GM18508 (cell line): ENCODE results near the gene SCFD2.
"Not testable (repeated sequence)": the region's sequence is repeated elsewhere in the genome, so short reads cannot be mapped to it uniquely, and the experiment has no call there.

Experiments used
- ATAC-seq: cut with Tn5 transposase; IDR thresholded peaks from one replicate; pipeline ENCODE4 v1.9.1; 2021; ENCODE audit warnings: moderate number of reproducible peaks; ENCODE audit not compliant: insufficient read depth, unreplicated experiment

SCFD2 gene

GRCh38 chr4:52846502-52846901 is 519.4 kb downstream of the SCFD2 start:
- ATAC-seq = no peak

GRCh38 chr4:52844596-52844995 is 521.3 kb downstream of the SCFD2 start:
- no peak for ATAC-seq

DNA sequence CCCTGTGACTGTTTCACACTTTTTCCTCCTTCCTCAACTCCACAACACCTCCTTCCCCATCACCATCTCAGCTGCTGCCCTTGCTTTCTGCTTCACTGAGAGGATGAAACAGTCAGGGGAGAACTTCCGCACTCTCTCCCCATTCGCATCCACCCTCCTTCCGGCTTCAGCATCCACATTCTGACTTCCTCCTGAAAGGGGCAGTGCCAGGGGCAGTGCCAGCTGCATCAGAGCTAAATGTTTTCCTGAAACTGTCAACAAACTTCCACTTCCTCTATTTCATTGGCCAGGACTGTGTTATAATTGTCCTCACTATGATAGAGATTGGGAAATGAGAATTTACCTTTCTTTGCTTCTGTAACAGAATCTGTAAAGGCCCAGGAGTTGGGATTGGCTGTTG is 521.9 kb downstream of the SCFD2 start:
- no peak for ATAC-seq

- no peak for ATAC-seq
These were observed 522.5 kb downstream of the SCFD2 start for GRCh38 chr4:52843351-52843750.

DNA sequence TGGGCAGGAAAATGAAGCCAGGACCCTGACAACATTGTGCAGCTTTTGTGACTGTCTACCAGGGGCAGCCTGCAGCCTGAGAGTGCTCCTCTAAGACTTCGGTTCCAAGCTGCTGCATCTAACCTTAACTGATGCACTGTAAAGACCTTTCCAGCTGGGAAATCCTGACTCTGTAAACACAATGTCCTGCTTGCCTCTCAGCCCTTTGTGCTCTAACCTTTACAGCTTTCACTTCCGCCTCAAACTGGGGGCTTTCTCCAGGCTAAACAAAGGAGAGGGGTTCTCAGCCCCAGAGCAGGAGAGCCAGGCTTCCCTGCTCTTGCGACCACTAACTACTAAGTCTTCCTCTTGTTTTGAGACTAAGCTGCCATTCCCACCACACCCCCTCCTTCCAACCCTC is 523.1 kb downstream of the SCFD2 start:
- ATAC-seq = no peak

- no peak for ATAC-seq
These were observed 524.0 kb downstream of the SCFD2 start for GRCh38 chr4:52841682-52842456.

DNA sequence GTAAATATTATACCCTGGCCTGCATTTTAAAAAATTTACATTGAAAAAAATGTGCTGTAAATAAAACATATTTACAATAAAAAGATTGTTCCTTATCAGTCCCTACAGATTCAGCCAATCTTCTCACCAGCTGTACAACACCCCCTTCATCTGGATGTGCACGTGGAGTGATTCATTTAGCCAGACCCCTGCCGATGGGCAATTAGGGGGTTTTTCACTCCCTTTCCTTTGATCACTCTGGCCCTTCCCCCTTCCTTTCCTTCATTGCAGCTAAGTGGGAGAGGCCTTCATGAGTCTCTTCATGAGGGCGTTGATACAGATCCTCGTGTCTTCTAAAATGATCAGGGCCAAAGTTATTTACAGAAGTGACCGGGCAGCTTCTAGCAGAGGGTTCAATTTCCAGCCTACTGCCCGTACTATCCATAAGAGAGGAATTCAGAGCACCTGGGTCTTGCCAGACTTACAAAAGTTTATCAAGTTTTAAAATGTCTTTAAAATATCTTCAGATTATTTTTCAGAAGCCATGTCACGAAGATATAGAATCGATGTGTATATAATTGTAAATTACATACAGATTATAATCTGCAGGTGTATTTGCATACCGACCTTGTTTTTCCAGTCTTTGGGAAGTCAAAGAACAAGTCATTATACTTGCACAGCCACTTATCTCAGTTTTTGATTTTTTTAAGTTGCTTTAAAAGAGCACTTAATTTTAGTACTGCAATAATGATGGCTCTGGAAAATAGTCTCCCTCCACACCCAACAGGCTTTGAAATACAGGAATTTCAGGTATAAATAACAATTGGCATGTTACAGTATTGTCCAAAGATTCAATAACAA is 525.1 kb downstream of the SCFD2 start:
- ATAC-seq = no peak

DNA sequence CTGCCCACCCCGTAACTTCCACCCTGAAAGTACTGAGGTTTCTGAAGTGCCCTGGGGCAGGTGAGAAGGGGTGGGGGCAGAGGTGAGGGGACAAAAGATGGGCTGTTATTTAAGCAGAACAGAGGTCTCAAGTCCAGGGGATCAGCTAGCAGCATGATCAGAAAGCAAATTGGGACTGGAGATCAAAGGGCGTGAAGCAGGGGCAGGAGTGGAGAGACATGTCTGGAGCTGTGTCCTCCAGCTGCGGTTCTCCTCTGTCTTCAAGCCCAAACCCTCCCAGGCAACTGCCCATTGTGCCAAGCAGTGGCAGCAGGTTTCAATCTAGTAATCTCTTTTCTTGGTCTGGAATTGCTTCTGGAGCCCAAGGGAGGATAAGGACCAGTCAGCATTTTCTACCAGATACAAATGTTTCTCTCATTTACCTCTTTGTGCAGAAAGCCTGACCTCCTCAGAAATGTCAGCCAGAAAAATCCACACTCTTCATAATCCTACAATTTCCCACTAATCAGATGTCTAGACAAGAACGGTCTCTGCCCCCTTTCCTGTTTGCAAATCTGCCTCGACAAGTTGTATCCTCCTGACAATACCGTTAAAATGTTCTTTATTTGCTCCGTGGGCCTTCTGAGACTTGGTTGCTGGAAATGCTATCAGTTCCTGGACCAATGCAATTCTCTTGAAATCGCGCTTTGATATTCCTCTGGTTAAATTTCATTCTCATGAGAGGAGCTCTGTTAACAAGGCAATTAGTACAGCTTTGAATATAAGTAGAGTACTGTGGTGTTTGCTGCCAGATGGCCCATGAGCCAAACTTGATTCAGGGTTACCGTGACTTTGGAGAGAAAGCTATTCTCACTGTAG is 526.9 kb downstream of the SCFD2 start:
- no peak for ATAC-seq

DNA sequence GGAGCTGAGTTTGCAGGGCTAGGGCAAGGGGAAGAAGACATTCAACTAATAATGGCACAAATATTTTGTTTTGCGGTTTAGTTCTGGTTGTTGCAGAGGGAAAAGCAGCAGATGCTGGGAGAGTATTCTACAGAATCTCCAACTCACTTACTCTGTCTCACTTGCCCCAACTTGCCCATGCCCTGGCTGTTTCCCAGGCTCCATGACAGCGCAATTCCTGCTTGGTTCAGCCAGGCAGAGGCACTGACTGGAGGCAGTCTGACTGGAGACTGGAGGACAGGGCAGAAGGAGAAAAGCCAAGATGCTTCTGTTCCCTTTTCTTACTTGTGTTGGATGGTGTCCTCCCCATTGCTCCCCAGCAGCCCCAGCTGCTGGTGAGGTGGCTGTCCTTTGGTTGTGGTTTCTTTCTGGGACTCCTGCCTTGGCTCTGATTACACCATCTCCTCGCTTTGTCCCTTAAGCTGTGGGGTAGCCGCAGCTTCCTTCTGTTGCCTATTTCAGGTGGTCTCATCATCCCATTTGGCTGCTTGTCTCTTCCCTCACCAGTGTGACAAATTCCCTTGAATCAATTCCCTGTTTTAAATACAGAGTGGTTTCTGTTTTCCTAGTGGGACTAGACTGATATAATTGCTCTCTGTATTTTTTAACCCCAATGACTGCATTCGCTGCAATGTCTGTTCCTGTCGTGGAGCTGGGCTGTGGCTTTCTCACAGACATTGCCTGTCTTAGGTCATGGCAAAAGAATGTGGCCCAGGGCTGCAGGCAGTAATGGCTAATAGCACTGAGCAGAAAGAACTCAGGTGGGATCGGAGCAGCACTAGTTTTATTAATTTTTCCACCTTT is 527.9 kb downstream of the SCFD2 start:
- ATAC-seq = no peak

- no peak for ATAC-seq
These were observed 529.2 kb downstream of the SCFD2 start for GRCh38 chr4:52836678-52837077.

DNA sequence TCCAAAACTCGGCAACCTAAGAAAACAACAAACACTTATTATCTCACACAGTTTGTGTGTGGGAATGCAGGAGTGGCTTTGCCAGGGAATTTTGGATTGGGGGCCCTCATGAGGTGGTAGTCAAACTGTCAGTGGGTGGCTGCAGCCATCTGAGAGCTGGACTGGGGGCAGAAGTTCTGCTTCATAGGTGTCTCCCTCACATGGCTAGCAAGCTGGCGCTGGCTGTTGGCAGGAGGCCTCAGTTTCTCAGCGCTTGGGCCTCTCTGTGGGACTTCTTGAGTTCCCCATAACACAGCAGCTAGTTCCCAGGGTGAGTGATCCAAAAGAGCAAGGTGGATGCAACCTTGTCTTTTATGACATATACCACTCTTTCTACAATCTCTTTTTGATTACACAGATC is 529.7 kb downstream of the SCFD2 start:
- no peak for ATAC-seq

DNA sequence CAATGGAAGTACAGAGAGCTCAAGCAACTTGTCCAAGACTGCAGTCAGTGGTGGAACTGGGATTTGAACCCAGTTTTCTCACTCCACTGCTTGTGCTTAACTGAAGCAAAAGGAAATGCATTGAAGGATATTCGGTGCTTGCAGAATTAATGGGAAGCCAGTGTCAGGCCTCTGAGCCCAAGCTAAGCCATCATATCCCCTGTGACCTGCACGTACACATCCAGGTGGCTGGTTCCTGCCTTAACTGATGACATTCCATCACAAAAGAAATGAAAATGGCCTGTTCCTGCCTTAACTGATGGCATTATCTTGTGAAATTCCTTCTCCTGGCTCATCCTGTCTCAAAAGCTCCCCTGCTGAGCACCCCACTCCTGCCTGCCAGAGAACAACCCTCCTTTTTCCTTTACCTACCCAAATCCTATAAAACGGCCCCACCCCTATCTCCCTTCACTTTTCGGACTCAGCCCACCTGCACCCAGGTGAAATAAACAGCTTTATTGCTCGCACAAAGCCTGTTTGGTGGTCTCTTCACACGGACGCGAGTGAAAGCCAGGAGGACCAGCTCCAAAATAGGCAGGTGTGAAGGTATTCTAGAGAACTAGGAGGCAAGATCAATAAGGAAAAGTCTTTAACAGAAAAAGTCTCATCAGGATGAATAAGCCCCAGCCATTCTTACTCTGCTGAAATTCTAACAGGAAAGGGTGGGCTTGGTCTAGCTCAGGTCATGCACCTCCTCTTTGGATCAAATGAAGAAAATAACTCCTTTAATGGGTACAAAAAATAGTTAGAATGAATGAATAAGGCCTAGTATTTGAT is 531.0 kb downstream of the SCFD2 start:
- not testable (repeated sequence) for ATAC-seq

DNA sequence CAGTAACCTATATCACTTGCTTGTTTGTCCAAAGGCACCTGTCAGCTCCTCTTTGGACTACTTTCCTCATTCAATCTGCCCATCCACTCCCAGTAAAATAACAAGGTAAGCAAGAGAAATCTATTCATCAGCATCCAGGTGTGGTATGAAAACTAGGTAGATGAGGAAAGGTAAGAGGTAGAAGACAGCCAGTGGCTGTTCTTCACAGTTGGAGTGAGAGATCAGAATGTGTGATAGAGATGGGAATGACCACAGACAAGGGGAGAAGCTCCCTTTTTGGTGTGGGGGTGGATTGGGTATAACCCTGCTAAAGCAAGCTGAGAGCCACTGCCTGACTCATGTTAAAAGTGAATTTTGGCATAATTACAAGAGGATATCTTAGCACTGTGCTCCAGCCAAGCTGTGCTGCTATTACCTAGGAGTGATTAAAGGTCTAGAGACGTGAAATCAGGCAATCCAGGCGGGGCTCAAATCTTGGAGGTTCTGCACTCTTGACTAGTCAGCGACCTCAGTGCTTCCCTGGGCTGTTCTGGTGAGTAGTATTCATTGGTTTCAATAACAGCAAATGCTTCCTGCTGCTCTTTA is 531.8 kb downstream of the SCFD2 start:
- ATAC-seq = no peak

DNA sequence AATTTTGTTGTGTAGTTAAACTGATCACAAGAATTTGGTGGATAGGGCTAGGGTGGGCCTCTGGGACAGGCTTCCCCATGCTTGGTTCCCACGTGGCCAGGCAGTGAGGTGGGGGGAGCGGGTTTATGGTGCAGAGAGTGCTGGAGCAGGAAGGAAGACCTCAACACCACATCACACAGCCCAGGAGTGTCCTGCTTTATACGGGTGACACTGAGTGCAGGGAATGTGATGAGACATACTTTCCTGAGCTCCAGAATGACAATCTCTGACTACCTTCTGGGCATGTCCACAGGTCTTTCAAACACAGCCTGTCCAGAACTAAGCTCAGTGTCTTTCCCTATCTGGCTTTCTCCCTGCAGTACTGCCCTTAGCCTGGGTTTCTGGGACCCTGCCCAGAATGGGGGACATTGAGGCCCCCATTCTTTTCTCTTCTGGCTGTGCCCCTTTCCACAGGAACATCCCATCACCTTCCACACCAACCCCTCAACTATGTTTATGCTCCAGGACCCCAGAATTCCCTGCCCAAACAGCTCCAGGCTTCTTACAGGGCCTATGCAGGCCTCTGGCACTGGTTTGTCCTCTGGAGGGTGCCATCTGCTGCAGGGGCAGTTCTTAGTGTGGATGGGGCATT is 540.3 kb downstream of the SCFD2 start:
- ATAC-seq = no peak

GRCh38 chr4:52824603-52825459 is 541.0 kb downstream of the SCFD2 start:
- ATAC-seq = no peak

- no peak for ATAC-seq
These were observed 541.6 kb downstream of the SCFD2 start for GRCh38 chr4:52824270-52824602.

GRCh38 chr4:52823702-52824092 is 542.2 kb downstream of the SCFD2 start:
- no peak for ATAC-seq
